Measurements from ENCODE around the gene SSBP4. TPM values are rescaled to one million over a fixed set of nuclear protein-coding genes. Genes with fewer than 3 reads are reported as not detected.
A peak's percentile ranks its signal among the peaks of the same experiment; 100 is the strongest.

The SSBP4 gene
- total and polyA plus RNA-seq, 9 of the 15 experiments (the other 6 are each of a cell fraction or from before 2014, with no cell fraction given) = 1.1 to 189 (median 39.0) TPM

- TF ChIP-seq FOXM1 (IDR thresholded peaks at IDR 0.05; ENCODE audit: low read depth) (no peak), FOXM1 (CRISPR knock-in tag; IDR thresholded peaks at IDR 0.05; ENCODE audit: low read depth) (no peak), LCOR (CRISPR knock-in tag; IDR thresholded peaks at IDR 0.05) (no peak), KLF6 (CRISPR knock-in tag; IDR thresholded peaks at IDR 0.05; ENCODE audit: borderline replicate concordance) (peak; percentile 78; the same call in 1 of the 2 replicates), USF1 (CRISPR knock-in tag; IDR thresholded peaks at IDR 0.05) (no peak), NONO (IDR thresholded peaks at IDR 0.05; ENCODE audit: low read depth in 2 of 2, low read length in 1 of 2) (no peak), REST (IDR thresholded peaks at IDR 0.05; ENCODE audit: borderline replicate concordance) (no peak), REST (CRISPR knock-in tag; IDR thresholded peaks at IDR 0.05; ENCODE audit: low read depth) (no peak), IFI16 (CRISPR knock-in tag; IDR thresholded peaks at IDR 0.05) (no peak), TRIM24 (IDR thresholded peaks at IDR 0.05) (no peak), SIN3A (IDR thresholded peaks at IDR 0.05; ENCODE audit: borderline replicate concordance in 2 of 2, control insufficient read depth in 1 of 2, low read depth in 2 of 2, low read length in 2 of 2) (no peak), ZNF143 (CRISPR knock-in tag; IDR thresholded peaks at IDR 0.05) (no peak), ZBTB34 (CRISPR knock-in tag; IDR thresholded peaks at IDR 0.05) (no peak), KDM2B (CRISPR knock-in tag; IDR thresholded peaks at IDR 0.05) (no peak), KDM1A (IDR thresholded peaks at IDR 0.05) (no peak), ZNF134 (CRISPR knock-in tag; conservative IDR thresholded peaks at IDR 0.05) (no peak), ZNF224 (CRISPR knock-in tag; IDR thresholded peaks at IDR 0.05) (no peak), KLF16 (IDR thresholded peaks at IDR 0.05) (no peak), MECOM (CRISPR knock-in tag; IDR thresholded peaks at IDR 0.05) (no peak), ZNF584 (CRISPR knock-in tag; IDR thresholded peaks at IDR 0.05; ENCODE audit: low read depth) (peak; percentile 37; the same call in 1 of the 2 replicates), DDX20 (tag; IDR thresholded peaks at IDR 0.05; ENCODE audit: low read depth) (no peak), ZSCAN29 (IDR thresholded peaks at IDR 0.05) (no peak)
Observed at GRCh38 chr19:18477974-18478373, 58.8 kb downstream of the SSBP4 start (continued).

Measured in K562 (cell line).